Measurements from ENCODE around the gene AKR1C4.

GRCh38 chr10:5234106-5234860 lies 37.6 kb downstream of the AKR1C4 start:
- TF ChIP-seq, protein P1, sequence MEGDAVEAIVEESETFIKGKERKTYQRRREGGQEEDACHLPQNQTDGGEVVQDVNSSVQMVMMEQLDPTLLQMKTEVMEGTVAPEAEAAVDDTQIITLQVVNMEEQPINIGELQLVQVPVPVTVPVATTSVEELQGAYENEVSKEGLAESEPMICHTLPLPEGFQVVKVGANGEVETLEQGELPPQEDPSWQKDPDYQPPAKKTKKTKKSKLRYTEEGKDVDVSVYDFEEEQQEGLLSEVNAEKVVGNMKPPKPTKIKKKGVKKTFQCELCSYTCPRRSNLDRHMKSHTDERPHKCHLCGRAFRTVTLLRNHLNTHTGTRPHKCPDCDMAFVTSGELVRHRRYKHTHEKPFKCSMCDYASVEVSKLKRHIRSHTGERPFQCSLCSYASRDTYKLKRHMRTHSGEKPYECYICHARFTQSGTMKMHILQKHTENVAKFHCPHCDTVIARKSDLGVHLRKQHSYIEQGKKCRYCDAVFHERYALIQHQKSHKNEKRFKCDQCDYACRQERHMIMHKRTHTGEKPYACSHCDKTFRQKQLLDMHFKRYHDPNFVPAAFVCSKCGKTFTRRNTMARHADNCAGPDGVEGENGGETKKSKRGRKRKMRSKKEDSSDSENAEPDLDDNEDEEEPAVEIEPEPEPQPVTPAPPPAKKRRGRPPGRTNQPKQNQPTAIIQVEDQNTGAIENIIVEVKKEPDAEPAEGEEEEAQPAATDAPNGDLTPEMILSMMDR (IDR thresholded peaks at IDR 0.05) = no peak
- TF ChIP-seq POLR2A (IDR thresholded peaks at IDR 0.05) = no peak
